GM23338 (cell line): ENCODE measurements around the gene PSG7. TPM values are rescaled to one million over a fixed set of nuclear protein-coding genes. Genes with fewer than 3 reads are reported as not detected.
A peak's percentile ranks its signal among the peaks of the same experiment; 100 is the strongest.
"Not testable (repeated sequence)": the region's sequence is repeated elsewhere in the genome, so short reads cannot be mapped to it uniquely, and the experiment has no call there.

Source experiments
- ATAC-seq: fragments of 200-7000 bp; cut with Tn5 transposase; 3 replicates; pipeline ENCODE4 v1.9.1; 2020
- DNase-seq: peaks from one replicate; pipeline ENCODE4 v3.0.0-alpha.2; 2015; ENCODE audit warnings: low spot score
- H2AFZ ChIP-seq: fragments of 200-600 bp; sonication (generic); 2 replicates; pipeline ENCODE4 v1.8.0; 2016; ENCODE audit warnings: antibody characterized with exemption, mild to moderate bottlenecking, moderate library complexity
- H3F3A ChIP-seq: fragments of 200-600 bp; sonication (generic); replicated peaks from 2 replicates; pipeline ENCODE4 v1.8.0; 2017; ENCODE audit warnings: antibody characterized with exemption, mixed run types, low read depth
- H3K27ac ChIP-seq: fragments of 200-600 bp; sonication (generic); 2 replicates; pipeline ENCODE4 v1.6.1; 2016; ENCODE audit warnings: low read depth
- H3K27me3 ChIP-seq: fragments of 200-600 bp; sonication (generic); 2 replicates; pipeline ENCODE4 v1.8.0; 2016; ENCODE audit warnings: mild to moderate bottlenecking, mixed run types, moderate library complexity; ENCODE audit not compliant: insufficient read depth
- H3K36me3 ChIP-seq: fragments of 200-600 bp; sonication (generic); 2 replicates; pipeline ENCODE4 v1.8.0; 2016; ENCODE audit warnings: mild to moderate bottlenecking; ENCODE audit not compliant: insufficient read depth
- H3K4me1 ChIP-seq: fragments of 200-600 bp; sonication (generic); 2 replicates; pipeline ENCODE4 v1.8.0; 2016; ENCODE audit warnings: mild to moderate bottlenecking, moderate library complexity; ENCODE audit not compliant: insufficient read depth
- H3K4me2 ChIP-seq: fragments of 200-600 bp; sonication (generic); 2 replicates; pipeline ENCODE4 v1.7.1; 2017; ENCODE audit warnings: mixed run types
- H3K4me3 ChIP-seq: fragments of 200-600 bp; sonication (generic); 2 replicates; pipeline ENCODE4 v1.6.1; 2016; ENCODE audit warnings: mixed run types
- H3K79me2 ChIP-seq: fragments of 200-600 bp; sonication (generic); replicated peaks from 2 replicates; pipeline ENCODE4 v1.8.0; 2017; ENCODE audit warnings: mild to moderate bottlenecking; ENCODE audit not compliant: insufficient read depth
- H3K9me2 ChIP-seq: fragments of 200-600 bp; sonication (generic); 2 replicates; pipeline ENCODE4 v1.8.0; 2017; ENCODE audit not compliant: insufficient read depth
- H4K20me1 ChIP-seq: fragments of 200-600 bp; sonication (generic); replicated peaks from 2 replicates; pipeline ENCODE4 v1.8.0; 2017; ENCODE audit warnings: mild to moderate bottlenecking; ENCODE audit not compliant: insufficient read depth
- H3K27ac Mint-ChIP-seq: 2 replicates; pipeline ENCODE4 v1.8.0; 2020; ENCODE audit warnings: inconsistent platforms, mild to moderate bottlenecking, moderate library complexity, mixed read lengths
- H3K27me3 Mint-ChIP-seq: 3 replicates; pipeline ENCODE4 v1.8.0; 2022; ENCODE audit warnings: low read depth, mild to moderate bottlenecking, moderate library complexity, mixed read lengths, inconsistent platforms; ENCODE audit not compliant: insufficient read depth, poor library complexity
- H3K36me3 Mint-ChIP-seq: 3 replicates; pipeline ENCODE4 v1.8.0; 2021; ENCODE audit warnings: low read depth, mild to moderate bottlenecking, inconsistent platforms, moderate library complexity, mixed read lengths
- H3K4me1 Mint-ChIP-seq: 3 replicates; pipeline ENCODE4 v1.8.0; 2020; ENCODE audit warnings: mild to moderate bottlenecking, inconsistent platforms, mixed read lengths
- H3K4me3 Mint-ChIP-seq: 3 replicates; pipeline ENCODE4 v1.8.0; 2021; ENCODE audit warnings: moderate library complexity, mild to moderate bottlenecking, inconsistent platforms, mixed read lengths
- H3K9me3 Mint-ChIP-seq: 3 replicates; pipeline ENCODE4 v1.8.0; 2020; ENCODE audit warnings: moderate library complexity, mild to moderate bottlenecking, inconsistent platforms, mixed read lengths
- ZNF114 ChIP-seq: fragments of 250-450 bp; sonication (Bioruptor Pico); IDR thresholded peaks from 2 replicates; pipeline ENCODE4 v1.5.0; 2020; ENCODE audit warnings: mild to moderate bottlenecking, moderate library complexity
- polyA plus RNA-seq: library from polyadenylated mRNA; unstranded; fragments of >200 nt; fragmentation: Nextera tagmentation; extraction: Ambion mirVana; gene quantifications from 2 replicates; pipeline ENCODE4 v1.2.1, GENCODE V29; 2016
- total RNA-seq: library from RNA; depleted of rRNA; stranded (reverse); fragments of >200 nt; shearing (Covaris generic); gene quantifications from 2 replicates; pipeline ENCODE4 v1.2.3, GENCODE V29; 2014
- TF ChIP-seq, protein P1 (sequence below), 2 experiments: fragments of 200-600 bp in 1 of 2; sonication (generic) in 1 of 2; conservative IDR thresholded peaks; 2 replicates each; pipeline versions ENCODE4 v1.5.1 to v1.6.1; 2016 to 2017; ENCODE audit warnings: antibody characterized with exemption in 2 of 2, low read depth in 2 of 2, mild to moderate bottlenecking in 2 of 2, moderate library complexity in 1 of 2

PSG7 gene
- total and polyA plus RNA-seq, 2 experiments from 2014 or later: not detected

DNA sequence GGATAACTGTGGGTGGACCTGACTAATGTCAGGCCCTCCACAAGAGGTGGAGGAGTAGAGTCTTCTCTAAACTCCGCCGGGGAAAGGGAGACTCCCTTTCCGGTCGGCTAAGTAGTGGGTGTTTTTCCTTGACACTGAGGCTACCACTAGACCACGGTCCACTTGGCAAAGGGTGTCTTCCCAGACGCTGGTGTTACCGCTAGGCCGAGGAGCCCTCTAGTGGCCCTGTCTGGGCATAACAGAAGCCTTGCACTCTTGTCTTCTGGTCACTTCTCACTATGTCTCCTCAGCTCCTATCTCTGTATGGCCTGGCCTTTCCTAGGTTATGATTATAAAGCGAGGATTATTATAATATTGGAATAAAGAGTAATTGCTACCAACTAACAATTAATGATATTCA lies 13.9 kb downstream of the PSG7 start:
- TF ChIP-seq, protein P1, sequence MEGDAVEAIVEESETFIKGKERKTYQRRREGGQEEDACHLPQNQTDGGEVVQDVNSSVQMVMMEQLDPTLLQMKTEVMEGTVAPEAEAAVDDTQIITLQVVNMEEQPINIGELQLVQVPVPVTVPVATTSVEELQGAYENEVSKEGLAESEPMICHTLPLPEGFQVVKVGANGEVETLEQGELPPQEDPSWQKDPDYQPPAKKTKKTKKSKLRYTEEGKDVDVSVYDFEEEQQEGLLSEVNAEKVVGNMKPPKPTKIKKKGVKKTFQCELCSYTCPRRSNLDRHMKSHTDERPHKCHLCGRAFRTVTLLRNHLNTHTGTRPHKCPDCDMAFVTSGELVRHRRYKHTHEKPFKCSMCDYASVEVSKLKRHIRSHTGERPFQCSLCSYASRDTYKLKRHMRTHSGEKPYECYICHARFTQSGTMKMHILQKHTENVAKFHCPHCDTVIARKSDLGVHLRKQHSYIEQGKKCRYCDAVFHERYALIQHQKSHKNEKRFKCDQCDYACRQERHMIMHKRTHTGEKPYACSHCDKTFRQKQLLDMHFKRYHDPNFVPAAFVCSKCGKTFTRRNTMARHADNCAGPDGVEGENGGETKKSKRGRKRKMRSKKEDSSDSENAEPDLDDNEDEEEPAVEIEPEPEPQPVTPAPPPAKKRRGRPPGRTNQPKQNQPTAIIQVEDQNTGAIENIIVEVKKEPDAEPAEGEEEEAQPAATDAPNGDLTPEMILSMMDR (conservative IDR thresholded peaks at IDR 0.05; ENCODE audit: low read depth in 2 of 2): peak; percentile 64 to 80
- H3K27ac ChIP-seq, H3F3A ChIP-seq, H3K4me1 Mint-ChIP-seq, H3K4me1 ChIP-seq, H3K27me3 ChIP-seq, H2AFZ ChIP-seq, H3K36me3 Mint-ChIP-seq, H3K36me3 ChIP-seq, H3K27ac Mint-ChIP-seq, H4K20me1 ChIP-seq, H3K4me2 ChIP-seq, H3K27me3 Mint-ChIP-seq, ATAC-seq, H3K4me3 Mint-ChIP-seq, H3K79me2 ChIP-seq, H3K9me2 ChIP-seq, H3K4me3 ChIP-seq: not testable (repeated sequence)
- peaks cover 94% of the 10 kb centered on the region for H3K9me3 Mint-ChIP-seq
- DNase-seq: peak; percentile 83

DNA sequence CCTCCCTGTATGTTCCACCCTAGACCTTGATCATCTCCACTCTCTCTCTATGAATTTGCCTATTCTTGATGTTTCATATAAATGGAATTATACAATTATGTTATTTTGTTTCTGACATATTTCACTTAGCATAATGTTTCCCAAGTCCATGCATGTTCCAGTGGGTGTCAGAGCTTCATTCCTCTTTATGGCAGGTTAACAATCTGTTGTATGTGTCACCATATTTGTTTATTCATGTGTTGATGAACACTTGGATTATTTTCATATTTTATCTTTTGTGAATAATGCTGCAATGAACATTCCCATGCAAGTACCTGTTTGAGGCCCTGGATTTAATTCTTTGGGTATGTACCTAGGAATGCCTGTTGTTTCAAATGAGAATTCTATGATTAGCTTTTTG lies 16.0 kb downstream of the PSG7 start:
- not testable (repeated sequence) for H4K20me1 ChIP-seq, H3K4me3 Mint-ChIP-seq, H3K4me1 Mint-ChIP-seq, H3K27me3 ChIP-seq, H3F3A ChIP-seq, H3K9me2 ChIP-seq, H3K4me1 ChIP-seq, ATAC-seq, H3K79me2 ChIP-seq, H3K4me3 ChIP-seq, H3K27ac Mint-ChIP-seq, H3K4me2 ChIP-seq, H3K36me3 Mint-ChIP-seq, H3K36me3 ChIP-seq, H3K27ac ChIP-seq, DNase-seq, H2AFZ ChIP-seq, H3K27me3 Mint-ChIP-seq
- H3K9me3 Mint-ChIP-seq: peaks cover 94% of the 10 kb centered on the region

DNA sequence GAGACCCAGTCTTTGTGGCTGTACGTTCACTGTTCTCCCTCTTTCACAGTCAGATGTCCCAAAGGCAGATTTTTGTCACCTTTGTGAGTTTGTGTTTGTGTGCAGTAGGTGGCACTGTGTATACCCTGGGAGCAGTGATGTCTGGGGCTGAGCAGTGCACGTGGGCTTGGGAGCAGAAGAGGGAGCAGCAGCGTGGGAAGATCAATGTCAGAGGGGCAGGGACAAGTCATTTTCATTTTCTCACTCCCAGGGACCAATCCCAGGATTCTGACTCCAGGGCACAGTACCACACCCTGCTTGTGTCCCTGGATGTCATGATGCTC lies 17.3 kb downstream of the PSG7 start:
- Mint-ChIP-seq H3K9me3 (peaks cover 92% of the 10 kb centered on the region), H3K36me3 (peaks cover 5% of the 10 kb centered on the region), H3K27ac (no peak overlapping the region), H3K4me3 (no peak overlapping the region), H3K4me1 (no peaks in the 10 kb centered on the region), H3K27me3 (peaks cover 3% of the 10 kb centered on the region)
- Histone ChIP-seq H3K4me3 (no peak overlapping the region), H3K27me3 (no peaks in the 10 kb centered on the region), H3K36me3 (no peaks in the 10 kb centered on the region), H2AFZ (no peak overlapping the region), H3K27ac (no peak overlapping the region), H3K9me2 (no peaks in the 10 kb centered on the region), H4K20me1 (no peaks in the 10 kb centered on the region), H3K79me2 (no peaks in the 10 kb centered on the region), H3F3A (no peaks in the 10 kb centered on the region), H3K4me2 (no peak overlapping the region), H3K4me1 (no peaks in the 10 kb centered on the region)
- no peak for ATAC-seq
- DNase-seq: no peak
- TF ChIP-seq, protein P1 (conservative IDR thresholded peaks at IDR 0.05; ENCODE audit: low read depth in 2 of 2): peak; percentile 25 to 46; a peak in 3 of 4 replicates
- TF ChIP-seq ZNF114 (CRISPR knock-in tag): no peak
